Fibroblast of the aortic adventitia (primary cell): ENCODE results near the gene BRD9. TPM values are rescaled to one million over a fixed set of nuclear protein-coding genes. Genes with fewer than 3 reads are reported as not detected.
"Not testable (repeated sequence)": the region's sequence is repeated elsewhere in the genome, so short reads cannot be mapped to it uniquely, and the experiment has no call there.

Source experiments
- DNase-seq: peaks from one replicate; pipeline ENCODE4 v3.0.0-alpha.2; 2010; ENCODE audit warnings: low read depth
- H3K4me3 ChIP-seq: 2 replicates; pipeline ENCODE4 v1.5.1; 2011; ENCODE audit warnings: low read depth, mild to moderate bottlenecking, control low read depth, low read length, moderate library complexity
- CTCF ChIP-seq: IDR thresholded peaks from 2 replicates; pipeline ENCODE4 v1.5.1; 2011; ENCODE audit warnings: mild to moderate bottlenecking, low read length, control low read depth, inconsistent platforms; ENCODE audit not compliant: insufficient read depth
- total RNA-seq: library from RNA; depleted of rRNA; stranded (reverse); fragments of >200 nt; gene quantifications from 2 replicates; pipeline ENCODE4 v1.2.3, GENCODE V29; 2012; ENCODE audit warnings: low replicate concordance

BRD9 gene
- total RNA-seq, 1 donor, result 26.8 TPM

GRCh38 chr5:934381-934967, 41.9 kb upstream of the BRD9 start:
- peak; percentile 64 for DNase-seq
- TF ChIP-seq CTCF, result peak; percentile 49

GRCh38 chr5:933951-934350, 41.4 kb upstream of the BRD9 start:
- DNase-seq, H3K4me3 ChIP-seq: not testable (repeated sequence)

More at GRCh38 chr5:934381-934967, 41.9 kb upstream of the BRD9 start:
- not testable (repeated sequence) for H3K4me3 ChIP-seq

GRCh38 chr5:933251-933861, 40.8 kb upstream of the BRD9 start:
- DNase-seq, result peak; percentile 63
- H3K4me3 ChIP-seq, result no peak overlapping the region
- no peak for TF ChIP-seq CTCF

GRCh38 chr5:932628-933250, 40.1 kb upstream of the BRD9 start:
- no peak overlapping the region for H3K4me3 ChIP-seq
- DNase-seq, result peak; percentile 73
- TF ChIP-seq CTCF, result no peak

- no peak overlapping the region for H3K4me3 ChIP-seq
- TF ChIP-seq CTCF, result no peak
- DNase-seq, result no peak
Observed at GRCh38 chr5:932151-932627, 39.6 kb upstream of the BRD9 start.

GRCh38 chr5:931570-932145, 39.1 kb upstream of the BRD9 start:
- DNase-seq, result no peak
- TF ChIP-seq CTCF, result no peak
- no peak overlapping the region for H3K4me3 ChIP-seq

GRCh38 chr5:930866-931265, 38.3 kb upstream of the BRD9 start:
- H3K4me3 ChIP-seq, result no peak overlapping the region
- TF ChIP-seq CTCF, result no peak
- DNase-seq, result no peak
